Esophagus squamous epithelium (tissue), 4 donors: ENCODE data around the gene FBXO10.

Experiments
- CTCF ChIP-seq, 6 experiments: fragments of 450-650 bp in 4 of 6; fragments of 200-600 bp in 2 of 6; sonication (generic) in 2 of 6; IDR thresholded peaks; one replicate each; pipeline ENCODE4 v1.5.1; 2016 to 2019; ENCODE audit warnings: antibody characterized with exemption in 6 of 6, mild to moderate bottlenecking in 4 of 6, moderate library complexity in 4 of 6
- POLR2A ChIP-seq, 4 donors: fragments of 450-650 bp; IDR thresholded peaks; one replicate each; pipeline ENCODE4 v1.6.1; 2017; ENCODE audit warnings: antibody characterized with exemption in 4 of 4, mild to moderate bottlenecking in 4 of 4, moderate library complexity in 3 of 4

GRCh38 chr9:37622462-37622861 lies 46.3 kb upstream of the FBXO10 start:
- TF ChIP-seq CTCF (IDR thresholded peaks at IDR 0.05): no peak
- TF ChIP-seq POLR2A (IDR thresholded peaks at IDR 0.05): no peak
